GOT3 (cell line): ENCODE data around the gene GALNT1.

ENCODE experiments used
- DNase-seq: peaks from one replicate; lab custom pipeline; 2025; ENCODE audit warnings: mixed read lengths; lab: John Stamatoyannopoulos, UW

Gene GALNT1

GRCh38 chr18:35618696-35619095 lies 37.2 kb downstream of the GALNT1 start:
- no peak for DNase-seq

- DNase-seq: no peak
Measured at GRCh38 chr18:35619464-35619863, 37.9 kb downstream of the GALNT1 start.

DNA sequence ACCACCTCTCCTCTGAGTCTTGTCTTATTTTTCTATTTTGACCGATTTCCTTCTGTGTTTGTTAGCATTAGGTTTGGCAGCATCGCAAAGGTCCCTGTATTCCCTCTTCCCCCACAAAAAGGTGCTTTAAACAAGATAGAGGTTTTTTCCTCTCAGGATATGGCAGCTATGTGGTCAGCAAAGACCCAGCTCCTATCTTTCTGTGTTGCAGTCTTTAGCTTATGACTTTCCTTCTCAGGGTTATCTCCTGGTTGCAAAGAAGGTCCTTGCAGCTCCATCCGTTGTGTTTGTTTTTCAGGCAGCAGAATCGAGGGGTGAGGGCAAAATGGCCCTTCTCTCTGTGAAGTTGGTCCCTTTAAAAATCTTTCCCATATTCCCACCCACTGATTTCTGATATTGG lies 38.4 kb downstream of the GALNT1 start:
- DNase-seq: no peak

DNA sequence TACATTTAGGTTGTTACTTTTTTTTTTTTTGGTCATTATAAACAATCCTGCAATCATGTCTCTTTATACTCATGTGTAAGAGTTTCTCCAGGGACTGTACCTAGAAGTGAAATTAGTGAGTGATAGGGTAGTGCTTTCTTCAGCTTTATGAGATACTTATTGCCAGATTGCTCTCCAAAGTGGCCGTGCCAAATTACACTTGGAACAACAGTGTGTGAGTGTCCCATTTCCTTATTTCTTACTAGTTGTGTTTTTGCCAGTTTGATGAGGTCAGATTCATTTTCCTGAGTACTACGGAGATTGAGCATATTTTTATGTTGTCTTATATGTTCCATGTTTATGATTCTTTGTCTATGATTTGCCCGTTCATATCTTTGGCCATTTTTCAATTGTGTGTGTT lies 39.2 kb downstream of the GALNT1 start:
- no peak for DNase-seq

DNA sequence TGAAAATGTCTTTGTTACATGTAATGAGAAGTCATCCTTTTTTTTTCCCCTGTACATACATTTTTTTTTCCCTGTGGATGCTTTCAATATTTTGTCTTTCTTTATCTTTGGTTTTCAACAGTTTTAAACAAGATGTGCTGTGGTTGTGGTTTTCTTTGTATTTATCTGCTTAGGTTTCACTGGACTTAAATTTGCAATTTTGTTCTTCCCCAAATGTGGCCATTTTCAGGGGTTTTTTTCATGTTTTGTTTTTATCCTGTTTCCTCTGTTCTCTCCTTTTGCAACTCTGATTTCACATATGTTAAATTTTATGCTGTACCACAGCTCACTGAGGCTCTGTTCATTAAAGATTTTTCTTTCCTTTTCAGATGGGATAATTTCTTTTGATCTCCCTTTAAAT lies 41.7 kb downstream of the GALNT1 start:
- DNase-seq: no peak

GRCh38 chr18:35624146-35624545 lies 42.6 kb downstream of the GALNT1 start:
- DNase-seq: no peak

DNA sequence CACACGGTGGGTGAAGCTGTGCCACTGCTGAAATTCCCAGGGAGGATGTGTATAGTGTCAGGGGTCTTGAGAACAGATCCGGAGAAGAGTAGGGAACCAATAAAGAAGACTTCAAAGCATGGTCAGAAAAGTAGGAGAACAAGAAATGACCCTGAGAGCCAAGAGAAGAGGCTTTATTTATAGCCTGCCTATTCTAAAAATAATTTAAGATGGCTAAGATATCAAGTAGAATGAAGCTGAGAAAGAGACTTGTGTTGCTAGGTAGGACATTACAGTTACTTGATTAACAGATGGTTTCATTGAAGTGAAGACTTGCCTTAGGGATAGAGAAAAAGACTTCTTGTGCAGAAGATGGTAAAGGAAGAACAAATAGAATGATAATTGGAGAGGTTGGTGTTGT lies 43.7 kb downstream of the GALNT1 start:
- no peak for DNase-seq

GRCh38 chr18:35633761-35634160 lies 52.2 kb downstream of the GALNT1 start:
- no peak for DNase-seq

GRCh38 chr18:35634323-35634722 lies 52.8 kb downstream of the GALNT1 start:
- DNase-seq: no peak

GRCh38 chr18:35635170-35635569 lies 53.6 kb downstream of the GALNT1 start:
- no peak for DNase-seq

- no peak for DNase-seq
Measured at GRCh38 chr18:35637227-35637626, 55.7 kb downstream of the GALNT1 start.

DNA sequence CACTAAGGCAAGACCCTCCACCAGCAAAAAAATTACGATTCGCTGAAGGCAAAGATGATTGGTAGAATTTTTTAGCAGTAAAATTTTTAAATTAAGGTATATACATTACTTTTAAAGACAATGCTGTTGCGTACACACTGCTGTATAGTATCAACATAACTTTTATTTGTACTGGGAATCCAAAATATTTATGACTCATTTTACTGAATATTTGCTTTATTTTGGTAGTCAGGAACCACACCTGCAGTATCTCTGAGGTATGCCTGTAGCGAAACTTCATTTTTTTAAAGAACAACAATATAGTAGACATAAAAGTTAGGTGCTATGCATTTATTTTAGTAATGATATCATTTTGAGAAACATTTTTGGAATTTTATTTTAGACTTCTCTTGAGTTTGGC lies 57.8 kb downstream of the GALNT1 start:
- DNase-seq: no peak

GRCh38 chr18:35641467-35641866 lies 59.9 kb downstream of the GALNT1 start:
- no peak for DNase-seq

- no peak for DNase-seq
Measured at GRCh38 chr18:35641916-35642315, 60.4 kb downstream of the GALNT1 start.

GRCh38 chr18:35642802-35643201 lies 61.3 kb downstream of the GALNT1 start:
- DNase-seq: no peak

GRCh38 chr18:35646449-35646848 lies 64.9 kb downstream of the GALNT1 start:
- no peak for DNase-seq

DNA sequence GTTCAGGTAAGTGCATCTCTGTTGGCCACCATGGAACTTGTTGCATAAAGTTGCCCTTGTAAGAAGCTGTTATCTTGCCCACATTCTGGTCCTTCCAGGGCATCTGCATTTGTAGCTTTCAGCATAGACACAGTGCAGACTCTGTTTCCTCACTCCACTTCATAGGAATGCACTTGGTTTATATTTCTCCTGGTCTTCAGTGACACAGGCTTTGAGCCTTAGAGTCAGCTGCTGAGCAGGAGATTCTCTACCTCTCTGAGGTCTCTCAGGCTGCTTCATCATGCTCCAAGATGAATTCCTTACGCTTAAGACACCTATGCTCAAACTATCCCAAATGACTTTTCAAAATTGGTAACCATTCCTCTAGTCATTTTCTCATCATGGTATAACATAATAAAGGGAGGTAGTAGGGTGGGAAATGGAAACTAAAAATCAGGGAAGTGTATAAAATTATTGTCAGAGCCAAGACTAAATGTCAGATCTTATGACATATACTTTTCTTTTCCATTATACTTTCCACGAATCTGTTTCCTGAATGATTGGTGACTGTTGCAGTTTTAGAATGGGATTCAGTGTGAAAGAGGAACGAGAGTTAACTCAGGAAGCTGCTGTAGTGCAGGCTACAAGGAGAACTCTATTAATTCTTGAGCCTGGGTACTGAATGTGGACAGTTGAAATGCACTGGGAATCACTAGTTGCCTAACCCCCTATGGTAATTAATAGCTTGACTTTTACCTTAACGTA lies 72.0 kb downstream of the GALNT1 start:
- DNase-seq: no peak

- DNase-seq: no peak
Measured at GRCh38 chr18:35658112-35658511, 76.6 kb downstream of the GALNT1 start.

- no peak for DNase-seq
Measured at GRCh38 chr18:35661483-35662146, 80.1 kb downstream of the GALNT1 start.

- no peak for DNase-seq
Measured at GRCh38 chr18:35662293-35663062, 80.9 kb downstream of the GALNT1 start.

DNA sequence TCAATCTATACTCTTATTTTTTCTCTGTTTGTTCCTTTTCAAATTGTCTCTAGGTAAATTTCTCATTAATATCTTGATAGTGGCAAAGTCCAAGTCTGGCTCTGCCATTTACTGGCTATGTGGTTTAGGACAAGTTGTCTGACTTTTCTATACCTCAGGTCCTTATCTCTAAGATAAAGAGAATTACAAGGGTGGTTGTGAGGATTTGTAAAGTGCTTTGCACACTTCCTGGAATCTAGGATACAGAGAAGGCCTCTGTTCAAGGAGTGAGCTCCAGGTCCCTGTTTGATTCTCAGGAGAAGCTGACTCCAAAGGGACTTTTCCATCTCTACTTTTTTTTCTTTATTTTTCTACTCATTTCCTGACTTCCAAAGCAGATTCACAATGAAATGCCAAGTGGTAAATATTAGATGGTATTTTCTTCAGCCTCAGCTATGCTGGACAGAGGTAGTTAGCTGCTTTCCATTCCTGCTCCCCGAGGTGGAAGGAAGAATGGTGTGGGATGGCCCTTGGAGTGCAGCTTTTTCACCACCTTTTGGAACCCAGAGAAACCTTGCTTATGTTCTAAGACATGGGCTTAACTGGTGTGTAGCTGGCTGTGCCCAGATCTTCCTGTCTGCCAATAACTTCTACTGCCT lies 90.5 kb downstream of the GALNT1 start:
- DNase-seq: no peak

- no peak for DNase-seq
Measured at GRCh38 chr18:35672897-35673296, 91.4 kb downstream of the GALNT1 start.

- no peak for DNase-seq
Measured at GRCh38 chr18:35673682-35674081, 92.1 kb downstream of the GALNT1 start.
